HCT116 (cell line): ENCODE results near the gene DNAH7.

ENCODE experiments used
- FOSL1 ChIP-seq: IDR thresholded peaks from 2 replicates; pipeline ENCODE4 v1.6.1; 2012; ENCODE audit warnings: low read depth
- YY1 ChIP-seq: IDR thresholded peaks from 2 replicates; pipeline ENCODE4 v1.6.1; 2011; ENCODE audit warnings: low read length, low read depth, moderate library complexity, mild to moderate bottlenecking; ENCODE audit not compliant: insufficient replicate concordance; ENCODE audit errors: extremely low read depth
- ZNF274 ChIP-seq: fragments of 200-500 bp; sonication (Bioruptor generic); IDR thresholded peaks from 2 replicates; pipeline ENCODE4 v1.6.1; 2014; ENCODE audit warnings: mild to moderate bottlenecking, low read depth, low read length, inconsistent platforms

DNA sequence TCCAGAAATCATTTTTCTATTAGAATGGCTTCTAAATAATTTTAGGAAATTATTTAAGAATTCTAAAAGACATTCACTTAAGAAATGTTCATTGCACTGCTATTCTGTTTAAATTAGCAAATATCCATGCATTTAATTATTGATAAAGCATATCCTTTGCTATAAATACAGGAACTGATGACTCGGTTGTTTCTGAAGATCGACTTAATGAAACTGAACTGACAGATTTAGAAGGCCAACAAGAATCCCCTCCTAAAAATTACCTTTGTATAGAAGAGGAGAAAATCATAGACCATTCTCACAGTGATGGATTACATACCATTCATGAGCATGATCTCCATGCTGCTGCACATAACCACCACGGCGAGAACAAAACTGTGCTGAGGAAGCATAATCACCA, 352.2 kb downstream of the DNAH7 start:
- no peak for TF ChIP-seq YY1
- no peak for TF ChIP-seq FOSL1
- TF ChIP-seq ZNF274, result no peak
